GM12873 (cell line): ENCODE data around the gene PLBD2.
A peak's percentile ranks its signal among the peaks of the same experiment; 100 is the strongest.

Experiments
- TF ChIP-seq, protein P1 (sequence below): IDR thresholded peaks from 2 replicates; pipeline ENCODE4 v1.5.1; 2012; ENCODE audit warnings: low read depth, mild to moderate bottlenecking, moderate library complexity, low read length, control low read depth; ENCODE audit not compliant: insufficient read depth; ENCODE audit errors: missing control alignments

PLBD2 gene

DNA sequence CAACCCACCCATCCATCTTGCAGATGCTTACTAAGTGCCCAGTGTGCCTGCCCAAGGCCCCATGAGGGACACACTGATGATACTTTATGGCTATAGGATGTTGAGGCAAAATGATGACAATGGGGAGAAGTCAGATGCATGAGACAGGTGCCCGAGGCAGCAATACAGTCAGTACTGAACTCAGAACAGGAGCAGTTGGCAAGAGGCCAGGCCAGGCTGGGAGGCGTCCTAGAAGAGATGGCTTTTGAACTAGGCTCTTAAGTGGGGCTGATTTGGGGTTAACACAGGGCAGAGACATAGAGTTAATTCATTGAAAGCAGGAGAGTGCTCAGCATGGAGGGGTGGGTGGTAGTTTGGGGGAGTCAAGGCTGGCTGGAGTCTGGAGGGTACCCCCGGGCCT, 15.6 kb downstream of the PLBD2 start:
- TF ChIP-seq, protein P1, sequence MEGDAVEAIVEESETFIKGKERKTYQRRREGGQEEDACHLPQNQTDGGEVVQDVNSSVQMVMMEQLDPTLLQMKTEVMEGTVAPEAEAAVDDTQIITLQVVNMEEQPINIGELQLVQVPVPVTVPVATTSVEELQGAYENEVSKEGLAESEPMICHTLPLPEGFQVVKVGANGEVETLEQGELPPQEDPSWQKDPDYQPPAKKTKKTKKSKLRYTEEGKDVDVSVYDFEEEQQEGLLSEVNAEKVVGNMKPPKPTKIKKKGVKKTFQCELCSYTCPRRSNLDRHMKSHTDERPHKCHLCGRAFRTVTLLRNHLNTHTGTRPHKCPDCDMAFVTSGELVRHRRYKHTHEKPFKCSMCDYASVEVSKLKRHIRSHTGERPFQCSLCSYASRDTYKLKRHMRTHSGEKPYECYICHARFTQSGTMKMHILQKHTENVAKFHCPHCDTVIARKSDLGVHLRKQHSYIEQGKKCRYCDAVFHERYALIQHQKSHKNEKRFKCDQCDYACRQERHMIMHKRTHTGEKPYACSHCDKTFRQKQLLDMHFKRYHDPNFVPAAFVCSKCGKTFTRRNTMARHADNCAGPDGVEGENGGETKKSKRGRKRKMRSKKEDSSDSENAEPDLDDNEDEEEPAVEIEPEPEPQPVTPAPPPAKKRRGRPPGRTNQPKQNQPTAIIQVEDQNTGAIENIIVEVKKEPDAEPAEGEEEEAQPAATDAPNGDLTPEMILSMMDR: no peak

DNA sequence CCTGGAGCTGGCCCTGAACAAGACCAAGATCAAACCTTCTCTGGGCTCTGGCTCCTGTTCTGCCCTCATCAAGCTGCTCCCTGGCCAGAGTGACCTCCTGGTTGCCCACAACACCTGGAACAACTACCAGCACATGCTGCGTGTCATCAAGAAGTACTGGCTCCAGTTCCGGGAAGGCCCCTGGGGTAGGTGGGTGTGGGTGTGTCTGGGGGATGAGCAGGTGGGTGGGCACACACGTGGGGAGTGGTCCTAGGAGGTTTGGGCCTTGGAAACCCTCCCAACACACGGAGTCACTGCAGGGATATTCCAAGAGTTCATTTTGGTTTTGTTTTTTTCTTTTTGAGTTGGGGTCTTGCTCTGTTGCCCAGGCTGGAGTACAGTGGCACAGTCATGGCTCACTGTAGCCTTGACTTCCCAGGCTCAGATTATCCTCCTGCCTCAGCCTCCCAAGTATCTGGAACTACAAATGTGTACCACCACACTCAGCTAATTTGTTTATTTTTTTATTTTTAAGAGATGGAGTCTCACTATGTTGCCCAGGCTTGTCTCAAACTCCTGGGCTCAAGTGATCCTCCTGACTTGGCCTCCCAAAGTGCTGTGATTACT, 16.5 kb downstream of the PLBD2 start:
- TF ChIP-seq, protein P1: no peak

DNA sequence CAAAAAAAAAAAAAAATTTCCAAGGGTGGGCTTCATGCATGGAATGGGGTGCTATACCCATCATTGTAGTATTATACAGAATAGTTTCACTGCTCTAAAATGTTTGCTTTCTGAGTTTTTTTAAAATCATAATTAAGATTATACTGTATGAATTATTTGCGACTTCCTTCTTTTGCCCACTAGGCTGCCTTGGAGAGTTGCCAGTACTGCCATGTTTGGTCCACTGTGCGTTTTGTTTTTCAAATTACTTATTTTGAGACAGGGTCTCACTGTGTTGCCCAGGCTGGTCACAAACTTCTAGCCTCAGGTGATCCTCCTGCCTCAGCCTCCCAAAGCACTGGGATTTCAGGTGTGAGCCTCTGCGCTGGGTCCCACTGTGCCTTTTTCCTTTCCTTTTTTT, 19.9 kb downstream of the PLBD2 start:
- TF ChIP-seq, protein P1: peak; percentile 8

DNA sequence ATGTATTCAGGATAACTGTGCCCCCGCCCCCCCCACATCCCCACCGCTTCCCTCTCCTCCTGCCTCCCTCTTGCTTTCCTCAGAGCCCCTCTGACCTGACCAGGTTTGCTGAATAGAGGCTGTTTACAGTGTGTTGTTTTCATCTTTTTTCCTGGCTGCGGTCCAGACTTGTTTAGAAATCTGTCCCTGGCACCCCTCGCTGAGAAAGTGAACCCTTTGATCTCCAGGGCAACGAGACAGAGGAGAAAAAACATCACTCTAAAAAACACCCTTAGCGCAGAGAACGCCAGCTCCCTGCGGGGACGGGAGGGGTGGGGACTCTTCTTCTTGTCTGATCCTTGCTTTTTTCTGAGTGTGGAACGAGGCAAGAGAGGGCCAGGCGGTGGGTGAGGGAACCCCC, 22.8 kb downstream of the PLBD2 start:
- TF ChIP-seq, protein P1: no peak

DNA sequence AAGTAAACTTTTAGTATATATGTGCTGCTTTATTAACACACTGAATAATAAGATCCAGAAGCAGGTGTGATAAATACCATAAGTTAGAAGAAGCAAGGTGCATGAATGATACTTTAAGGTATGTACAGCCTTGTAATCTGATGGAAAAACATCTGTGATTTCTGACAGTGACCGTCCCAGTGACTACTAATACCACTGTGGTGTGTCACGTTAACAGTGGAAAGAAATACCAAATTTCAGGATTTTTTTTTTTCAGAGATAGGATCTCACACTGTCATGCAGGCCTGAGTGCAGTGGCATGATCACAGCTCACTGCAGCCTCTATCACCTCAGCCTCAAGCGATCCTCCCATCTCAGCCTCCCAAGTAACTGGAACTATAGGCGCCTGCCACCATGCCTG, 23.8 kb downstream of the PLBD2 start:
- TF ChIP-seq, protein P1: no peak

DNA sequence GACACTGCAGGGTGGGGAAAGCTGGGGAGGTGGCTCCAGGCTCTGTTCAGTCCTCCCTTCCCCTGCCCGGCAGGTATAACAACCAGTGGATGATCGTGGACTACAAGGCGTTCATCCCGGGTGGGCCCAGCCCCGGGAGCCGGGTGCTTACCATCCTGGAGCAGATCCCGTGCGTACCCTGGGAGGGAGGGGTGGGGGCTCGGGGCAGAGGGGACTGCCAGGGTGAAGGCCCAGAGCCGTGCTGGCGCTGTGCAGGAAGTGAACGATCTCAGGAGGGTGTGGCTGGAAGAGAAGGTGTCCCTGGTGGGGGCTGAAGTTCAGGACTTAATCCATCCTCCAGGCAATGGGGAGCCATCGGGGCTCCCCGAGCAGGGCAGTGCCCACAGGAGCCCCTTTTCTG, 26.4 kb downstream of the PLBD2 start:
- TF ChIP-seq, protein P1: no peak

DNA sequence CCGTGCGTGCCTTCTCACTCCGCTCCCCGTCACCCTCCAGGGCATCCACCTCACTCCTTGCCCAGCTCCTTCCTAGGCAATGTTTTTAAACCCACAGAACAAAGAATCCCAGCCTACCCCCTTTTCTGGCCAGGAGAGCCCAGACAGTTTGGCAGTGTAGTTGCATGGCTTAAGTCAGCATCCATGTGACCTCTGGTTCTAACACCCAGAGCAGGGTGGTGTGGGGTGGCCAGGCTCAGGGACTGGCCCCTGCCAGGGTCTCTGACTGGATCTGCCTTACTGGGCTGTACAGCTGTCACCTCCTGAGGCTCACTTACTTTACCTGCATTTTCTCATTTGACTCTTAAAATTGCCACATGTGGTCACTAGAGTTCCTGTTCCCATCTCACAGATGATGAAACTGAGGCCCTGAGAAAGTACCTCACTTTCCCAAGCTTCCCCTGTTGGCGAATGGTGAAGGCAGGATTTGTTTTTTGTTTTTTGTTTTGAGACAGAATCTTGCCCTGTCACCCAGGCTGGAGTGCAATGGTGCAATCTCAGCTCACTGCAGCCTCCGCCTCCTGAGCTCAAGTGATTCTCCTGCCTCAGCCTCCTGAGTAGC, 27.0 kb downstream of the PLBD2 start:
- TF ChIP-seq, protein P1: no peak
